OCI-LY7 (cell line): ENCODE data around the gene RLIM.
"Not testable (repeated sequence)": the region's sequence is repeated elsewhere in the genome, so short reads cannot be mapped to it uniquely, and the experiment has no call there.

Source experiments
- EZH2phosphoT487 ChIP-seq: fragments of 200-600 bp; sonication (generic); IDR thresholded peaks from 2 replicates; pipeline ENCODE4 v1.6.1; 2018; ENCODE audit warnings: low read depth, borderline replicate concordance, mild to moderate bottlenecking, mixed run types, antibody characterized with exemption, low read length, moderate library complexity, mixed read lengths
- TF ChIP-seq, protein P1 (sequence below): fragments of 200-600 bp; sonication (generic); conservative IDR thresholded peaks from 2 replicates; pipeline ENCODE4 v1.5.1; 2014; ENCODE audit warnings: mild to moderate bottlenecking, antibody characterized with exemption, low read length, moderate library complexity, mixed read lengths

DNA sequence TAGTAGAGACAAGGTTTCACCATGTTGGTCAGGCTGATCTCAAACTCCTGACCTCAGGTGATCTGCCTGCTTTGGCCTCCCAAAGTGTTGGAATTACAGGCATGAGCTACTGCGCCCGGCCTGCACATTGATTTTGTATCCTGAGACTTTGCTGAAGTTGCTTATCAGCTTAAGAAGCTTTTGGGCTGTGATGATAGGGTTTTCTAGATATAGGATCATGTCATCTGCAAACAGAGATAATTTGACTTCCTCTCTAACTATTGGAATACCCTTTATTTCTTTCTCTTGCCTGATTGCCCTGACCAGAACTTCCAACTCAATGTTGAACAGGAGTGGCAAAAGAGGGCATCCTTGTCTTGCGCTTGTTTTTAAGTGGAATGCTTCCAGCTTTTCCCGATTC, 40.5 kb upstream of the RLIM start:
- TF ChIP-seq, protein P1, sequence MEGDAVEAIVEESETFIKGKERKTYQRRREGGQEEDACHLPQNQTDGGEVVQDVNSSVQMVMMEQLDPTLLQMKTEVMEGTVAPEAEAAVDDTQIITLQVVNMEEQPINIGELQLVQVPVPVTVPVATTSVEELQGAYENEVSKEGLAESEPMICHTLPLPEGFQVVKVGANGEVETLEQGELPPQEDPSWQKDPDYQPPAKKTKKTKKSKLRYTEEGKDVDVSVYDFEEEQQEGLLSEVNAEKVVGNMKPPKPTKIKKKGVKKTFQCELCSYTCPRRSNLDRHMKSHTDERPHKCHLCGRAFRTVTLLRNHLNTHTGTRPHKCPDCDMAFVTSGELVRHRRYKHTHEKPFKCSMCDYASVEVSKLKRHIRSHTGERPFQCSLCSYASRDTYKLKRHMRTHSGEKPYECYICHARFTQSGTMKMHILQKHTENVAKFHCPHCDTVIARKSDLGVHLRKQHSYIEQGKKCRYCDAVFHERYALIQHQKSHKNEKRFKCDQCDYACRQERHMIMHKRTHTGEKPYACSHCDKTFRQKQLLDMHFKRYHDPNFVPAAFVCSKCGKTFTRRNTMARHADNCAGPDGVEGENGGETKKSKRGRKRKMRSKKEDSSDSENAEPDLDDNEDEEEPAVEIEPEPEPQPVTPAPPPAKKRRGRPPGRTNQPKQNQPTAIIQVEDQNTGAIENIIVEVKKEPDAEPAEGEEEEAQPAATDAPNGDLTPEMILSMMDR, result not testable (repeated sequence)
- not testable (repeated sequence) for TF ChIP-seq EZH2phosphoT487
